SJCRH30 (cell line): ENCODE measurements around the gene CDC37. TPM values are rescaled to one million over a fixed set of nuclear protein-coding genes. Genes with fewer than 3 reads are reported as not detected.

Experiments
- DNase-seq, 2 experiments: peaks; one replicate each; pipeline ENCODE4 v3.0.0-alpha.2; 2015 to 2020
- H3K27ac ChIP-seq: fragments of 250-450 bp; sonication (Bioruptor Pico); 2 replicates; pipeline ENCODE4 v1.5.1; 2020; ENCODE audit warnings: mild to moderate bottlenecking, moderate library complexity
- H3K27me3 ChIP-seq: fragments of 250-450 bp; sonication (Bioruptor Pico); 2 replicates; pipeline ENCODE4 v1.5.1; 2020; ENCODE audit warnings: mild to moderate bottlenecking, moderate library complexity
- H3K36me3 ChIP-seq: fragments of 250-450 bp; sonication (Bioruptor Pico); 2 replicates; pipeline ENCODE4 v1.5.1; 2020; ENCODE audit warnings: mild to moderate bottlenecking, moderate library complexity
- H3K4me1 ChIP-seq: fragments of 250-450 bp; sonication (Bioruptor Pico); 2 replicates; pipeline ENCODE4 v1.5.1; 2020; ENCODE audit warnings: mild to moderate bottlenecking, moderate library complexity
- H3K4me3 ChIP-seq: fragments of 250-450 bp; sonication (Bioruptor Pico); 2 replicates; pipeline ENCODE4 v1.5.1; 2020; ENCODE audit warnings: mild to moderate bottlenecking, moderate library complexity
- H3K9me3 ChIP-seq: fragments of 250-450 bp; sonication (Bioruptor Pico); replicated peaks from 2 replicates; pipeline ENCODE4 v1.5.1; 2020; ENCODE audit warnings: mild to moderate bottlenecking, moderate library complexity
- total RNA-seq: library from RNA; depleted of rRNA; stranded (reverse); fragments of >200 nt; shearing (Covaris generic); gene quantifications from 2 replicates; pipeline ENCODE4 v1.2.3, GENCODE V29; 2014

The CDC37 gene
- total RNA-seq, 1 experiment from 2014 or later, result 130 TPM

DNA sequence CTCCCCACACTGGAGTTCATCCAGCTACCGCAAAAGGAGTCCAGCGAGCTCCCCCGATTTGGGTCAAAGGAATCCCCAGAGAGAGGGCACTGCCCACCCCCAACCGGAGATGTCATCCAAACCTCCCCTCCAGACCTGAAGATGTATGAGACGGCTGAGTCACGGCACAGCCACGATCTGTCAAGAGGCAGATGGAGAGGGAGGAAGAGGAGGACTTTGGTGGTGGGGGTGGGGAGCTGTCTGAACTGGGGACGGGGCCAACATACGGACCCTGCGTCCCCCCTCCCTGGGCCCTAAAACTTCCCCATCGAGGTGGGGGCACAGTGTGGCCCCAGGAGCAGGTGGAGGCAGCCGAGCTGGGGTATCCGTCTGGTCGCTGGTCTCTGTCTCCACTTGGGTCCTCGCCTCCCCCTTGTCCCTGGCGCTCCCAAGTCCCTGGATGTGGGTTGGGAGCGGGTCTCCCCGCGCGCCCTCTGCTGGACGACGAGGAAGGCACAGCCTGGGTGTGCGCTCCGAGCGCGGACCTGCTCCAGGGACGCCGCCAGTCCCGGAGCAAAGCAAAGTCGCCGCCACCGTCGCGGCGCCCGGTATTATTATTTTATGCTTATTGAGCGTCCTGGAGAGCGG, 20.8 kb upstream of the CDC37 start:
- peak overlapping the region; percentile 53 for H3K4me3 ChIP-seq
- peak overlapping the region; percentile 60; the same call in 1 of the 2 replicates for H3K27ac ChIP-seq

DNA sequence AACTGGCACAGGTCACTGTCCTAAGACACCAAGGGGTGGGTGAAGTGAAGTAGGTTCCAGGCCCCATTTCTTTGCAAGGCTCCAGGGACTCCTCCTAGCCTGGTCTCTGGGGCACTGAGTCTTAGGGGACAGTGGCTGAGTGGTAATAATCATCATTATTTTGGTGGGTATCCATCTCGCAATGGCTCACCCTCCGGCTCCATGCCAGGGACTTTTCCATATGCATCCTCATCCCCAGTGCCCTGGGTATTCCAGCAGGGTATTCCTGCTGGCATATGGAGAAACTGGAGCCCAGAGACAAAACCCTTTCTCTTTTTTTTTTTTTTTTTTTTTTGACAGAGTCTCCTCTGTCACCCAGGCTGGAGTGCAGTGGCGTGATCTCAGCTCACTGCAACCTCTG, 19.5 kb upstream of the CDC37 start:
- Histone ChIP-seq H3K27ac (no peak overlapping the region), H3K4me1 (peaks cover 21% of the 10 kb centered on the region), H3K27me3 (no peaks in the 10 kb centered on the region), H3K36me3 (no peaks in the 10 kb centered on the region), H3K4me3 (no peak overlapping the region), H3K9me3 (no peaks in the 10 kb centered on the region)
- DNase-seq, result no peak

More for the DNA sequence above, 20.8 kb upstream of the CDC37 start:
- Histone ChIP-seq H3K9me3 (no peaks in the 10 kb centered on the region), H3K4me1 (peaks cover 14% of the 10 kb centered on the region), H3K36me3 (no peaks in the 10 kb centered on the region), H3K27me3 (no peaks in the 10 kb centered on the region)
- peak; percentile 83 to 88 for DNase-seq

DNA sequence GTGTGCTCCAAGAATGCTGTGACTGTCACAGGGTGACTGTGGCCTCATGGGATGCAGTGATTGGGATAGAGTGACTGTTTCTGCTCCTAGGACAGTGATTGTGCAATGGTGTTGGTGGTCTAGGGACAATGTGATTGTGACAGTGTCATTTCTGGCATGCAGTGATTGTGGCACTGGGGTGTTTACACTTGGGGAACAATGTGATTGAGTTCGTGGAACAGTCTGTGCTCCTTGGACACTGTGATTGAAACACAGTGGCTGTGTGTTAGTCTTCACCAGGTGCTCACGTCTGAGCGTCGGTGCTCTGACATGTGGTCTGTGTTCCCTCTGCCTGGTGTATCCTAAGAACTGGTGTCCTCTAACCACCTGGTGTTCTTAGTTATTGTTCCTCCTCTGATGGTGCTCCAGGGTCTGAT, 18.7 kb upstream of the CDC37 start:
- no peak for DNase-seq
- Histone ChIP-seq H3K4me1 (peaks cover 22% of the 10 kb centered on the region), H3K4me3 (peak overlapping the region; percentile 64; the same call in 1 of the 2 replicates), H3K9me3 (no peaks in the 10 kb centered on the region), H3K27ac (no peak overlapping the region), H3K36me3 (no peaks in the 10 kb centered on the region), H3K27me3 (no peaks in the 10 kb centered on the region)

DNA sequence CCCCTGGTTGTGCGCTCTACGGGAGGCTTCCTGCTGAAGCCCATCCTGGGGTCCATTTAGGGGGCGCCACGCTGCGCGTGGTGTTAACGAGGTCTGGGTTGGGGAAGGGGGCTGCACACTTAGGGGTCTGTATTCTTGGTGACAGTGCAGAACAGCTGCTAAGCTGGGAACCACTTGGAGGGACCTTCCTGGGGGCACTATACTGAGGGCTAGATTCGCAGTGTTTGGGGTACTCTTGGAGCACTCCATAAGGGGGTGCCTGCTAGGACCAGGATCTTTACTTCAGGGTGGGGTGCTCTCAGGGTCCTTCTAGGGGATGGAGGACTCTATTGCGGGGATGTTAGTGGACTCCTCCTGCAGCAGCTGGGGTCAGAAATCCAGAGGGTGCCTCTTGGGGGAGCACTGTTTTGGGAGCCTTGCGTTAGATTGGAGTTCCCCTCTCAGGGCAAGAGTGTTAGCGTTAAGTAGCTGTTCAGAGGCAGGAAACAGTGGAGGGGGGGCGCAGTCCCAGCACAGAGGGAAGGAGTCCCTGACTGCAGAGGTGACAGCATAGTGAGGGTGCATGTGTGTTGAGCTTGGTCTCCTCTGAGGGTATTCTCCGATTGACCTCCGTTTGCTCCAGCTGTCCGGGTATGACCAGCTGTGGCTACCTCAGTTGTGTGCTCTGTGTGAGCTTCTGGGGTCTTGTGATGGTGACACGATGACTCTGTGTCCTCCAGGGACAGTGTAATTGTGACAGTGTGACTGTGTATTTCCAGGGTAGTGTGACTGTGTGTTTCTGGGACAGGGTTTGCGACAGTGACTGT, 18.1 kb upstream of the CDC37 start:
- no peaks in the 10 kb centered on the region for H3K9me3 ChIP-seq
- H3K4me3 ChIP-seq, result peak overlapping the region; percentile 64
- no peaks in the 10 kb centered on the region for H3K36me3 ChIP-seq
- peaks cover 22% of the 10 kb centered on the region for H3K4me1 ChIP-seq
- H3K27ac ChIP-seq, result no peak overlapping the region; the same call in 1 of the 2 replicates
- no peak for DNase-seq
- no peaks in the 10 kb centered on the region for H3K27me3 ChIP-seq

DNA sequence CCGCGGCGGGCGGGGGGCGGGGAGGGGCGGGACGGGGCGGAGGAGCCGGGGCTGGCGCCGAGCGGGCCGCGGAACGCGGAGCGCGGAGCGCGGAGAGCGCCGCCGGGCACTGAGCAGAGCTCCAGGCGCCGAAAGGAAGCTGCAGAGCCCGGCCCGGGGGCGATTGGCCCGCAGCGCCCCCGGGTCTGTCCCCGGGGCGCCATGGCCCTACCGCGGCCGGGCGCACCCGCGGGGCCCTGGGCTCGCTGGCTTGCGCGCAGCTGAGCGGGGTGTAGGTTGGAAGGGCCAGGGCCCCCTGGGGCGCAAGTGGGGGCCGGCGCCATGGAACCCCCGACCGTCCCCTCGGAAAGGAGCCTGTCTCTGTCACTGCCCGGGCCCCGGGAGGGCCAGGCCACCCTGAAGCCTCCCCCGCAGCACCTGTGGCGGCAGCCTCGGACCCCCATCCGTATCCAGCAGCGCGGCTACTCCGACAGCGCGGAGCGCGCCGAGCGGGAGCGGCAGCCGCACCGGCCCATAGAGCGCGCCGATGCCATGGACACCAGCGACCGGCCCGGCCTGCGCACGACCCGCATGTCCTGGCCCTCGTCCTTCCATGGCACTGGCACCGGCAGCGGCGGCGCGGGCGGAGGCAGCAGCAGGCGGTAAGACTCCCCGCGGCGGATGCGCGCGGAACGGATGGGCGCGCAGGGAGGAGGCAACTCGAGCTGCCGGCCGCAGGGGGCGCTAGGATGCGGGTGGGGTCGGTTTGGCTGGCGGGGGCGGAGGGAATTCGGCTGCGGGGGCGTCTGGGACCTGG, 17.3 kb upstream of the CDC37 start, which contains the start of gene PDE4A:
PDE4A (plus strand) TSS at position 95 of the 796 bp plus-strand sequence; CDS start at position 322, 227 bp downstream.
- Histone ChIP-seq H3K9me3 (no peaks in the 10 kb centered on the region), H3K4me3 (peak within 1 kb of the TSS; percentile 64), H3K27ac (peak within 1 kb of the TSS; percentile 9; the same call in 1 of the 2 replicates), H3K36me3 (no peaks in the 10 kb centered on the region), H3K4me1 (peaks cover 22% of the 10 kb centered on the region), H3K27me3 (no peaks in the 10 kb centered on the region)
- peak; percentile 74 to 75 for DNase-seq

DNA sequence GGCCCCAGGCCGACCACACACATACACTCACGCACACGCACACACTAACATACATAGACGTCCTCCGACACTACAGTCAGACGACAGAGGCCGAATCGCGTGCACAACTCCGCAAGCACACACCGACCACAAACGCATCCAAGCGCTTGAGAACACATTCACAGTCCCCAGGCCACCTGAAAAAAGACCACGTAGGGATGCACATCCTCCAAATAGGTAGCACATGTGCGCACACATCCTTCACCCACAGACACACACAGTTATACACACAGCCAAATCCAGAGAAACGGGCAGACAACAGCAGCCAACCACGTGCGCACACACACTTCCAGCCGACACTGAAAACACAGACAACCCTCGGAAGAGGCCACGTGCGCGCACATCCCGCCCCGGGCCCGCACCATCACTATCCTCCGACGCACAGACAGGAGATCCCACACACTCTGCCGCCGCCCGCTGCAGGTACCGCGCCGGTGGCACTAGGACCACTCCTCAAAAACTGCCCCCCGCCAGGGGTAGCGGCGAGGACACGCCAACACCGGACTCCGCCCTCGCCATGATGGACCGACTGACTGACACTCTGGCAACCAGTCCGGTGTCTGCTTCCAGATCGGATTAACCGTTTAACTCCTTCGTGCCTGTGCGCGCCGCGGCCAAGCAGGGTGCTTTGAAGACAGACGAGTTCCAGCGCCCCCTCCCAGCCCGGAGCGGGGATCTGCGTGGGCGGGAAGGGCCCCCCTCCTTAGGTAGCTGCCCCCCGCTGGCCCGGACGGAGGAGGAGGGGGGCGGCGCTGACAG, 16.5 kb upstream of the CDC37 start:
- Histone ChIP-seq H3K27ac (peak overlapping the region; percentile 1; the same call in 1 of the 2 replicates), H3K9me3 (no peaks in the 10 kb centered on the region), H3K4me3 (peak overlapping the region; percentile 64), H3K36me3 (no peaks in the 10 kb centered on the region), H3K27me3 (no peaks in the 10 kb centered on the region), H3K4me1 (peaks cover 17% of the 10 kb centered on the region; the same call in 1 of the 2 replicates)
- peak; percentile 90 to 94 for DNase-seq

DNA sequence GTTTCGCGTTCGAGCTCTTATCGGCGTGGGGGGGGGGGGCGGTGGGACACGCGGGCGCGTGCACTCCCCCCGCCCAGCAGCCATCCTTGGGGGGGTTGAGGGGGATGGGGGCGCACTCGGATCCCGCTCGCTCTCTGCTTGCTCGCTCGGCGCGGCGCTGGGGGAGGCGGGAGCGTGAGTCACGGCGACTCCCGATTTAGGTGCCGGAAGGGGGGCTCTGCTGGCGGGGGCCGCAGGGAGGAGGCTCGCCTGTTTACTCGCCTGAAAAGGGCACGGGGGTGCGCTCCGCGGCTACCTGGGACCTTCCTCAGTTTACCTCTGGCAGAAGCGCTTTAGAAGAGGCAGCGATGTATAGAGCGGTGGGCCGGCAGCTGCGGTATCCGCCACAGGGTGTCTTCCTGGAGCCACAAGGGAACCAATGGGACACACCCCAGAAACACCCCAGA, 15.9 kb upstream of the CDC37 start:
- Histone ChIP-seq H3K4me3 (peak overlapping the region; percentile 64), H3K27me3 (no peaks in the 10 kb centered on the region), H3K36me3 (no peaks in the 10 kb centered on the region), H3K4me1 (peaks cover 17% of the 10 kb centered on the region; the same call in 1 of the 2 replicates), H3K27ac (peak overlapping the region; percentile 1; the same call in 1 of the 2 replicates), H3K9me3 (no peaks in the 10 kb centered on the region)
- DNase-seq, result peak in 1 of 2 experiments; percentile 35

DNA sequence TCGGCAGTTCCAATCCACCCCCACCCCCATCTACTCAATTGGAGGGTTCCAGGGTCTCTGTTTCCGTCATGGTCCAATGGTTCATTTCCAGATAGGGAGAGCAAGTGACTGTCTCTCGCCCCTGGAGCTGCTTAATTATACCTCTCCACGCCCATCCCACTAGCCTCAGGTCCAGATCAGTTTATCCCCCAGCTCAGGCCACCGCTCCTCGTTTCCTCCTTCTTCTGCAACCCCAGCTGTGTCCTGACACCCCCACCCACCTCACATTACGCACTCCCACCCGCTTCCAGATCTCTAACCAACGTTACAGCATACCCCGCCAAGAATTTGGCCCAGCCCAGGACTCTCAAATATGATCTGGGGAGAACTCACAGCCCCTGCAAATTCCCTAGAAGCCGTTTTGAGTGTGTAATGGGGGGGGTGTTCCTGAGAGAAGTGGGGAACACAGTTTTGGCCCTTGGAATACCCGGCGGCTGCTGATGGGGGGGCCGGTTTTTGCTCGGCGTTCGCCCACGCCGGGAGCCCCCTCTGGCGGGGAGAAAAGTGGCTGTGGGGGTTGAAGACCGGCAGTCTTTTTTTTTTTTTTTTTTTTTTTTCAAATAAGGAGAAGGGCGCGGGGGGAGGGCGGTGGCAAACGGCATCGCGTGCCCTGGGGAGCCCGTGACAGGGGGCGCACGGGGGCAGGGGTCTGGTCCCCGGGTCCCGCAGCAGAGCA, 15.3 kb upstream of the CDC37 start:
- peak overlapping the region; percentile 64 for H3K4me3 ChIP-seq
- no peaks in the 10 kb centered on the region for H3K27me3 ChIP-seq
- H3K27ac ChIP-seq, result no peak overlapping the region
- H3K4me1 ChIP-seq, result peaks cover 17% of the 10 kb centered on the region; the same call in 1 of the 2 replicates
- no peaks in the 10 kb centered on the region for H3K9me3 ChIP-seq
- H3K36me3 ChIP-seq, result no peaks in the 10 kb centered on the region
- DNase-seq, result peak; percentile 36 to 41

DNA sequence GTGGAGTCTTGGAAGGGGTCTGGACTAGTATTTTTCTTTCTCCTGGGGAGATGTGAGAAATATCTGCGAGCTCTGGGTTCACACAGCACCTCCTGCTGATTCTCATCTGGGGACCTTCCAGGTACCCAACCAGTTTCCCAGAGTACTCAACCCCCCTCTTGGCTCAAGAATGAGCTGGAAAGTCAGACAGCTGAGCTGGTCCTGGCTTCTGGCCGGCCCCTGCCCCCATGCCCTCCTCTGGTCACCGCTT, 14.8 kb upstream of the CDC37 start:
- Histone ChIP-seq H3K27me3 (no peaks in the 10 kb centered on the region), H3K4me3 (no peak overlapping the region), H3K36me3 (no peaks in the 10 kb centered on the region), H3K27ac (no peak overlapping the region), H3K4me1 (peaks cover 17% of the 10 kb centered on the region; the same call in 1 of the 2 replicates), H3K9me3 (no peaks in the 10 kb centered on the region)
- peak in 1 of 2 experiments; percentile 19 for DNase-seq

DNA sequence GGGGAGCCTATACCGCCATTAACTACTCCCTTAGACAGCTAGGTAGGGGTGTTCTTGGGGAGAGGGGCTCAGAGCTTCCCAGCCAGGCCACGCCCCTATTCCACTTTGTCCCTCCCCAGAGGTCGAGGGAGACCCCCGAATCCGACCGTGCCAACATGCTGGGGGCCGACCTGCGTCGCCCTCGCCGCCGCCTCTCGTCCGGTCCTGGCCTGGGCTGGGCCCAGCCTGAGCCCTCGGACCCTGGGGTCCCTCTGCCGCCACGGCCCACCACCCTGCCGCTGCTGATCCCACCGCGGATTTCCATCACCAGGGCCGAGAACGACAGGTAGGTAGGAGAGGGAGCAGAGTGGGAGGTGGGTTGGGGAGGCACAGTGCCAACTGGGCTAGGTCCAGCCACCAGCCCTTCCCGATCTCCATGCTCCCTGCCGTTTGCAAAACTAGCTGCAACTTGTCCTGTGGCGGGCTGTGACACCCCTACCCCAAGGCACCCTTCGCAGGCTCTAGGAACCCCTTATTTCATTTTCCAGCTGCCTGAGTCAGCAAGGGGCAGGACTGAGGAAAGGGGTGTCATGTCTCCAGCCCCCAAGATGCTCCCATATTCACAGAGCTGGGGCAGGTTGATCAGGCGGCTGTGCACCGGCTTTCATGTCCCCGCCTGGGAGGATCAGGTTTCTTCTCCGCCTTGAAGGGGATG, 14.3 kb upstream of the CDC37 start:
- H3K27me3 ChIP-seq, result no peaks in the 10 kb centered on the region
- no peaks in the 10 kb centered on the region for H3K36me3 ChIP-seq
- no peaks in the 10 kb centered on the region for H3K9me3 ChIP-seq
- H3K4me1 ChIP-seq, result peaks cover 17% of the 10 kb centered on the region; the same call in 1 of the 2 replicates
- H3K27ac ChIP-seq, result no peak overlapping the region
- H3K4me3 ChIP-seq, result no peak overlapping the region
- DNase-seq, result no peak

DNA sequence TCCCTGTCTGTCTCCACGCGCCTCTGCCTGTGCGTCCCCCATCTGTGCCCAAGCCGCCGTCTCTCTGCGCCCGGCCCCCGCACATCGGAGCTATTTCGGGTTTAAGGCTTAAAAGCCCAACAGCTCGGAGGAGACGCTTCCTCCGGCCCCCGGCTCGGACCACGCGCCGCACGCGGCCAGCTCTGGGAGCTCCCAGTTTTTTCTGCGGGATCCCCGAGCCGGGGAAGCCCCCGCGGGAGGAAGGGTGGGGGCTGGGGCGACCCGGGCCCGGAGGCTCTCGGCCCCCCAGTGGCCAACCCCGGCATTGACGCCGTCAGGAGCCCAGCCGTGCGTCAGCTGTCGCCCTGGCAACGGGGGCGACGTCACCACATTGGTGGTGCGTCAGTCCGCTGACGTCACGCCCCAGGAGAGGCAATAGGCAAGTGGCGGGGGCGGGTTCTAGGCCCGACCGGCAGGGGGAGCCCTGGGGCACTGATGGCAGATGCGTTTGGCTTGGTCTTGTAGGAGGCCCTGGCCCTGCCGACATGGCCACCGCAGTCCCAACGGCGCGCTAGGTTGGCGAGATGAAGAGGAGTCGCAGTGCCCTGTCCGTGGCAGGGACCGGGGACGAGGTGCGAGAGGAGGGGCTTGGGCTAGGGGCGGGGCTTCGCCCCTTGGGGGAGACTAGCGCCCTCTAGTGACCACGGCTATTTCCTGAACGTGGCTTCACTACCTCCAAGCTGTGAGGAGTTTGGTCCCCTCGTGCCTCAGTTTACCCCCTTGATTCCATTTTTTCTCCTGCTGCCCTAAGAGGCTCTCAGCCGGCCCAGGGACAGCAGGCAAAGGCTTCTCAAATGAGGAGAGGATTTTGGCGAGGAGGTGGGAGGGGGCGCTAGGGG, 13.3 kb upstream of the CDC37 start:
- Histone ChIP-seq H3K27me3 (no peaks in the 10 kb centered on the region), H3K4me3 (peak overlapping the region; percentile 54), H3K36me3 (no peaks in the 10 kb centered on the region), H3K4me1 (peaks cover 19% of the 10 kb centered on the region), H3K9me3 (no peaks in the 10 kb centered on the region), H3K27ac (no peak overlapping the region)
- DNase-seq, result peak; percentile 89 to 91

DNA sequence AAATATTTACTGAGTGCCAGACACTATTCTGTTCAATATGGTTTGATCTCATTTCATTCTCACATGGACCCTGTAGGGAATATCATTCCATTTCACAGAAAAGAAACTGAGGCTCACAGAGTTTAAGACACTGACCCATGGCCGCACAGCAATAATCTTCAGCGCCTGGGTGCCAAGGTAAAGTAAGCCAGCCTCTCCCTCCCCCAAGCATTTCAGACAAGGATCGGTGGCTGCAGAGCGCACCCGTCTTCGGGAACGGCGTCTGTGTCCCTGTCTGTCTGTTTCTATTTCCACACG, 12.7 kb upstream of the CDC37 start:
- H3K36me3 ChIP-seq, result no peaks in the 10 kb centered on the region
- H3K4me1 ChIP-seq, result peaks cover 16% of the 10 kb centered on the region
- H3K27me3 ChIP-seq, result no peaks in the 10 kb centered on the region
- no peak overlapping the region for H3K27ac ChIP-seq
- DNase-seq, result no peak
- no peaks in the 10 kb centered on the region for H3K9me3 ChIP-seq
- H3K4me3 ChIP-seq, result peak overlapping the region; percentile 54
